Measurements from ENCODE around the gene RALGPS2.

DNA sequence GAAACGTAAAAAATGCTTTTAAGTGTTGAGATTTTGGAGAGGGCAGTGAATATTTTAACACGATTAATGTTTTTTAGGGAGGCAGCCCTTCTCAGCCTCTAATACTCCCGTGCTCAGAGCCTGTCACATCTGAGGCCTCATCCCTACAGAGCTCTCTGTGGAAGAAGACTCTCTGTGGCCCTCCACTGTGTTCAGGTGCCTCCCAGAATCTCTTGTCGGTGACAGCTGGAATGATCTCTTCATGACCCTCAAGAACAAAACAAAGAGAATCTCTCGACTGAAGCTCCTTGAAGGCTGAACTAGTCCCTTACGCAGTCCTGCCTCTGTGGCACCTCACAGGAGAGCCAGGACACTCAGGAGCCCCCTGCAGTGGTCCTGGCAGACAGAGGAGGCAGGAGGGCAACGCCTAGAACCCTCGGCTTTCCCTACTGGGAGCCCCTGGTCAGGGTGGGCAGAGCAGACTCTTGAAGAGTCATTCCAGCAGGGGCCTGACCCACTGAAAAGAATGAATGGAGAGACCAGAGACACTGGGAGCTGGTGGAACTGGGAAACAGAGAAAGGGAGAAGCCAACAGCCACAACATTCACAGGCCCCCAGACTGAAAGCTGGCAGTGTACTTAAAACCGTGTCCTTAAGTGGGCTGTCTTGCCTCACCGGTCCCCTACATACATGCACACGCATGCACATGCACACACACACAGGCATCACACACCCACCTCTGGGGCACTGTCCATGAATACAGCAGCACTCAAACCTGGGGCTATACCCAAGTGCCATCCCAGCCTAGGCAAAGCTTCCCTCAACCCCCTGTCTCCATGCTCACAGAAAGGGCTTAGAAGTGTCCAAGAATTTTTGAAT lies 213.3 kb downstream of the RALGPS2 start:
- TF ChIP-seq POLR2A (IDR thresholded peaks at IDR 0.05; ENCODE audit: extremely low read depth, insufficient read length), result no peak
- TF ChIP-seq, protein P1, sequence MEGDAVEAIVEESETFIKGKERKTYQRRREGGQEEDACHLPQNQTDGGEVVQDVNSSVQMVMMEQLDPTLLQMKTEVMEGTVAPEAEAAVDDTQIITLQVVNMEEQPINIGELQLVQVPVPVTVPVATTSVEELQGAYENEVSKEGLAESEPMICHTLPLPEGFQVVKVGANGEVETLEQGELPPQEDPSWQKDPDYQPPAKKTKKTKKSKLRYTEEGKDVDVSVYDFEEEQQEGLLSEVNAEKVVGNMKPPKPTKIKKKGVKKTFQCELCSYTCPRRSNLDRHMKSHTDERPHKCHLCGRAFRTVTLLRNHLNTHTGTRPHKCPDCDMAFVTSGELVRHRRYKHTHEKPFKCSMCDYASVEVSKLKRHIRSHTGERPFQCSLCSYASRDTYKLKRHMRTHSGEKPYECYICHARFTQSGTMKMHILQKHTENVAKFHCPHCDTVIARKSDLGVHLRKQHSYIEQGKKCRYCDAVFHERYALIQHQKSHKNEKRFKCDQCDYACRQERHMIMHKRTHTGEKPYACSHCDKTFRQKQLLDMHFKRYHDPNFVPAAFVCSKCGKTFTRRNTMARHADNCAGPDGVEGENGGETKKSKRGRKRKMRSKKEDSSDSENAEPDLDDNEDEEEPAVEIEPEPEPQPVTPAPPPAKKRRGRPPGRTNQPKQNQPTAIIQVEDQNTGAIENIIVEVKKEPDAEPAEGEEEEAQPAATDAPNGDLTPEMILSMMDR (IDR thresholded peaks at IDR 0.05; ENCODE audit: low read depth, low read length), result no peak
- TF ChIP-seq, protein P2, sequence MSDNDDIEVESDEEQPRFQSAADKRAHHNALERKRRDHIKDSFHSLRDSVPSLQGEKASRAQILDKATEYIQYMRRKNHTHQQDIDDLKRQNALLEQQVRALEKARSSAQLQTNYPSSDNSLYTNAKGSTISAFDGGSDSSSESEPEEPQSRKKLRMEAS (IDR thresholded peaks at IDR 0.05; ENCODE audit: low read depth, low read length), result no peak
- TF ChIP-seq MYC (IDR thresholded peaks at IDR 0.05; ENCODE audit: low read depth, low read length), result no peak

All from NB4 (cell line).